Stimulated activated CD4-positive, alpha-beta T cell treated with anti-CD3 and anti-CD28 coated beads, Interleukin-15, amount 100 ng/mL, for 24 hours (primary cell): ENCODE data around the gene STX19.

ENCODE experiments used
- DNase-seq: peaks from one replicate; pipeline ENCODE4 v3.0.0-alpha.2; 2020

The STX19 gene

GRCh38 chr3:94026623-94027022 is 1.8 kb downstream of the STX19 start:
- no peak for DNase-seq

GRCh38 chr3:94024385-94024784 is 4.0 kb downstream of the STX19 start:
- DNase-seq = no peak

GRCh38 chr3:94020293-94020692 is 8.1 kb downstream of the STX19 start:
- no peak for DNase-seq

- no peak for DNase-seq
Observed at GRCh38 chr3:94019659-94020058, 8.7 kb downstream of the STX19 start.

GRCh38 chr3:94015025-94015424 is 13.4 kb downstream of the STX19 start:
- no peak for DNase-seq

GRCh38 chr3:94012185-94012584 is 16.2 kb downstream of the STX19 start:
- DNase-seq = no peak

GRCh38 chr3:94011233-94011711 is 17.1 kb downstream of the STX19 start:
- peak; percentile 7 for DNase-seq

- DNase-seq = no peak
Observed at GRCh38 chr3:94009608-94010007, 18.8 kb downstream of the STX19 start.

GRCh38 chr3:94008253-94008652 is 20.1 kb downstream of the STX19 start:
- no peak for DNase-seq

- DNase-seq = no peak
Observed at GRCh38 chr3:94004301-94004910, 24.0 kb downstream of the STX19 start.

- DNase-seq = no peak
Observed at GRCh38 chr3:94001827-94002495, 26.4 kb downstream of the STX19 start.

- DNase-seq = no peak
Observed at GRCh38 chr3:94001191-94001590, 27.2 kb downstream of the STX19 start.

GRCh38 chr3:93994056-93994455 is 34.3 kb downstream of the STX19 start:
- DNase-seq = no peak

- DNase-seq = no peak
Observed at GRCh38 chr3:93992207-93992606, 36.2 kb downstream of the STX19 start.

- no peak for DNase-seq
Observed at GRCh38 chr3:93991631-93992030, 36.8 kb downstream of the STX19 start.

- no peak for DNase-seq
Observed at GRCh38 chr3:93989241-93989640, 39.2 kb downstream of the STX19 start.

GRCh38 chr3:93988764-93989163 is 39.6 kb downstream of the STX19 start:
- no peak for DNase-seq

GRCh38 chr3:93988283-93988682 is 40.1 kb downstream of the STX19 start:
- no peak for DNase-seq

GRCh38 chr3:93984618-93985017 is 43.8 kb downstream of the STX19 start:
- no peak for DNase-seq

- DNase-seq = no peak
Observed at GRCh38 chr3:93983408-93983807, 45.0 kb downstream of the STX19 start.

GRCh38 chr3:93981649-93982048 is 46.7 kb downstream of the STX19 start:
- DNase-seq = no peak

GRCh38 chr3:93979850-93980676 is 48.3 kb downstream of the STX19 start, which contains the start of gene ARL13B:
Gene ARL13B, plus strand, starts transcription at chr3:93980155. Its CDS starts 269 bp downstream, at chr3:93980424.
- peak; percentile 95 for DNase-seq
